MM.1S (cell line): Measurements from ENCODE around the gene FAM83G.

Experiments used
- EZH2 ChIP-seq: fragments of 300-600 bp; sonication (generic); optimal IDR thresholded peaks from 2 replicates; pipeline ENCODE3; 2017; ENCODE audit warnings: low read depth, mild to moderate bottlenecking, antibody characterized with exemption, low read length, mixed read lengths
- EZH2phosphoT487 ChIP-seq: fragments of 300-600 bp; sonication (generic); IDR thresholded peaks from 2 replicates; pipeline ENCODE4 v1.6.1; 2018; ENCODE audit warnings: antibody characterized with exemption, low read length
- TF ChIP-seq, protein P1 (sequence below): fragments of 300-600 bp; sonication (generic); IDR thresholded peaks from 2 replicates; pipeline ENCODE4 v1.5.1; 2016; ENCODE audit warnings: antibody characterized with exemption, low read length, mixed read lengths

DNA sequence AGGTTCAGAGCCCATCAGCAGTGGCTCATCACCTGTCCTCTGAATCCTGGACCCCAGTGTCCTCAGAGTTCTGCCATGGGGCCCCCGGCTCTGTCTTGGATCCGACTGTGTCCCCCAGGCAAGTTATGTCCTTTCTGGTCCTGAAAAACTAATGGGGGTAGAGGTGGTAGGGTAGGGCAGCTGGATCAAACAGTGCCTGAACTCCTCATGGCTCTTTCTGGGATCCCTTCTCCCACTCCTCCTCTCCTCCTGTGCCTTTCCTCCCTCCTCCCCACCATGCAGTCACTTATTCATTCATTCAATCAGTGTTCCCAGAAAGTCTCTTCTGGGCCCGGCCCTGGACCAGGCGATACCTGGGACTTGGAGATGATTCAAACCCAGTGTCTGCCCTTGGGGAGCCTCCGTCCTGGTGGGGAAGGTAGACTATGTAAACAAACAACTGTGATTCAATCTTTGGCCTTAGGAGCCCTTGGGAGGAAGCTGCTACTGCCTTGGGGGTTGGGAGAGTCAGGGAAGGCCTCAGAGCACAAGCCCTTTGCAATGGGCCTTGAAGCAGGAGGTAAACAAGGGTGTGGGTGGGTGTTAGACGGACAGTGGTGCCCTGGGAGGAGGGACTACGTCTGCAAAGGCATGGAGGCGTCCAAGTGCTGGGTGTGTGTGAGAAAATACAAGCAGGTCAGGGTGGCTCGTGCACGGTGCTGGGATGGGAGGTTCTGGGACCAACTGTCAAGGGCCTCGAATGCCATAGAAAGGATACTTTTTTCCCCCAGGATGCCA lies 6.4 kb upstream of the FAM83G start:
- TF ChIP-seq EZH2phosphoT487 (no peak), EZH2 (no peak)
- TF ChIP-seq, protein P1, sequence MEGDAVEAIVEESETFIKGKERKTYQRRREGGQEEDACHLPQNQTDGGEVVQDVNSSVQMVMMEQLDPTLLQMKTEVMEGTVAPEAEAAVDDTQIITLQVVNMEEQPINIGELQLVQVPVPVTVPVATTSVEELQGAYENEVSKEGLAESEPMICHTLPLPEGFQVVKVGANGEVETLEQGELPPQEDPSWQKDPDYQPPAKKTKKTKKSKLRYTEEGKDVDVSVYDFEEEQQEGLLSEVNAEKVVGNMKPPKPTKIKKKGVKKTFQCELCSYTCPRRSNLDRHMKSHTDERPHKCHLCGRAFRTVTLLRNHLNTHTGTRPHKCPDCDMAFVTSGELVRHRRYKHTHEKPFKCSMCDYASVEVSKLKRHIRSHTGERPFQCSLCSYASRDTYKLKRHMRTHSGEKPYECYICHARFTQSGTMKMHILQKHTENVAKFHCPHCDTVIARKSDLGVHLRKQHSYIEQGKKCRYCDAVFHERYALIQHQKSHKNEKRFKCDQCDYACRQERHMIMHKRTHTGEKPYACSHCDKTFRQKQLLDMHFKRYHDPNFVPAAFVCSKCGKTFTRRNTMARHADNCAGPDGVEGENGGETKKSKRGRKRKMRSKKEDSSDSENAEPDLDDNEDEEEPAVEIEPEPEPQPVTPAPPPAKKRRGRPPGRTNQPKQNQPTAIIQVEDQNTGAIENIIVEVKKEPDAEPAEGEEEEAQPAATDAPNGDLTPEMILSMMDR = no peak
